HepG2 (cell line): ENCODE data around the gene CORO7. TPM values are rescaled to one million over a fixed set of nuclear protein-coding genes. Genes with fewer than 3 reads are reported as not detected.

Source experiments
- GATAD2A ChIP-seq: IDR thresholded peaks from 2 replicates; pipeline ENCODE4 v1.6.1; 2016
- HNRNPK ChIP-seq: fragments of 200-400 bp; formaldehyde crosslinking; IDR thresholded peaks from 2 replicates; pipeline ENCODE4 v1.6.1; 2018; ENCODE audit warnings: low read length, low read depth, moderate library complexity, mild to moderate bottlenecking; ENCODE audit not compliant: poor library complexity, severe bottlenecking
- SYNCRIP ChIP-seq: fragments of 200-400 bp; formaldehyde crosslinking; IDR thresholded peaks from 2 replicates; pipeline ENCODE4 v1.6.1; 2018; ENCODE audit warnings: mild to moderate bottlenecking, low read depth, low read length; ENCODE audit not compliant: insufficient read depth
- TCF7L2 ChIP-seq: IDR thresholded peaks from 2 replicates; pipeline ENCODE4 v1.6.1; 2011; ENCODE audit warnings: mild to moderate bottlenecking, low read depth, low read length, moderate library complexity
- U2AF1 ChIP-seq: fragments of 200-400 bp; formaldehyde crosslinking; optimal IDR thresholded peaks from 2 replicates; pipeline ENCODE3; 2017; ENCODE audit warnings: mild to moderate bottlenecking, low read depth, low read length
- YY1 ChIP-seq: IDR thresholded peaks from 2 replicates; pipeline ENCODE4 v1.6.1; 2011; ENCODE audit warnings: low read length, low read depth, moderate library complexity, mild to moderate bottlenecking; ENCODE audit not compliant: insufficient read depth, insufficient replicate concordance
- ZFX ChIP-seq: sonication (generic); formaldehyde crosslinking; IDR thresholded peaks from 2 replicates; pipeline ENCODE4 v1.4.0; 2020; ENCODE audit warnings: mild to moderate bottlenecking, low read depth, missing genetic modification reagents, moderate library complexity
- ZNF629 ChIP-seq: sonication (generic); formaldehyde crosslinking; conservative IDR thresholded peaks from 2 replicates; pipeline ENCODE4 v1.5.0; 2020; ENCODE audit warnings: missing genetic modification reagents
- polyA plus RNA-seq, 8 experiments: library from polyadenylated mRNA; depleted of rRNA in 3 of 8; stranded (reverse) in 7 of 8; unstranded in 1 of 8; fragments of >200 nt; fragmentation: Illumina TruSeq in 4 of 8; extraction: Trizol in 4 of 8; gene quantifications; 2 replicates each; pipeline versions ENCODE4 v1.2.1 to v1.2.3, GENCODE V29; 2011 to 2016; ENCODE audit warnings: low read depth in 4 of 8, missing spikeins in 1 of 8, mixed read lengths in 1 of 8; ENCODE audit not compliant: insufficient read depth in 1 of 8
- total RNA-seq, 5 experiments: library from RNA; depleted of rRNA; stranded (reverse); fragments of >200 nt; fragmentation: Illumina TruSeq; extraction: Trizol; gene quantifications; 2 replicates each; pipeline ENCODE4 v1.2.3, GENCODE V29; 2016; ENCODE audit warnings: low read depth in 1 of 5
- TF ChIP-seq, protein P1 (sequence below): IDR thresholded peaks from 2 replicates; pipeline ENCODE4 v1.6.1; 2016; ENCODE audit warnings: missing compliant biosample characterization, missing genetic modification reagents, borderline replicate concordance
- TF ChIP-seq, protein P2 (sequence below): sonication (generic); formaldehyde crosslinking; IDR thresholded peaks from 2 replicates; pipeline ENCODE4 v1.5.0; 2020; ENCODE audit warnings: mild to moderate bottlenecking, missing genetic modification reagents
- TF ChIP-seq, protein P3 (sequence below): sonication (generic); formaldehyde crosslinking; IDR thresholded peaks from 2 replicates; pipeline ENCODE4 v1.5.0; 2020; ENCODE audit warnings: mild to moderate bottlenecking, missing genetic modification reagents
- TF ChIP-seq, protein P4 (sequence below): sonication (generic); IDR thresholded peaks from 2 replicates; pipeline ENCODE4 v1.6.1; 2016; ENCODE audit warnings: low read depth, borderline replicate concordance
- TF ChIP-seq, protein P5 (sequence below): sonication (generic); formaldehyde crosslinking; IDR thresholded peaks from 2 replicates; pipeline ENCODE4 v1.5.0; 2020; ENCODE audit warnings: mild to moderate bottlenecking, missing genetic modification reagents, moderate library complexity
- TF ChIP-seq, protein P6 (sequence below): sonication (generic); formaldehyde crosslinking; IDR thresholded peaks from 2 replicates; pipeline ENCODE4 v1.4.0; 2020; ENCODE audit warnings: missing genetic modification reagents, borderline replicate concordance

CORO7 gene
- total and polyA plus RNA-seq, 2 of the 13 experiments (the other 11 are each of a cell fraction or from before 2014, with no cell fraction given) = 9.9 to 14.3 TPM

DNA sequence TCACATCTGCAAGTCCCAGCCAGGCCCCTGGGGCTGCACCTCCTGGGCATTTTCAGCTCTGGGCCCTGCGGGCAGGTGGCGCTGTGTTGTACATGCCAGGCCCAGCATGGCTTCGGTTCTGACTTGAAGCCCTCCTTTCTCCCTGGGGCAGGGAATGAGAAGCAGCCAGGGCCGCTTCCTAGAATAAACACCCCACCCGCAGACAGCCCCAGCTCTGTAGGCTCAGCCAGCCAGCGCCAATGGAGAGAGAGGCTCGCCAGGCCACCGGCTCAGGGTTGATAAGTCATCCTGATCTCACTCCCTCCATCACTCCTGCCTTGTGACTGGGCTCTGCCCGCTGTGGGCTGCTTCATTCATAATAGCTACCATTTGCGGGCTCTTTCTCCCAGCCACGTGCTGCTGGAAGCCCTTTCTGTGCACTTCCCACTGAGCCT lies 106.5 kb downstream of the CORO7 start (continued):
- TF ChIP-seq, protein P1, sequence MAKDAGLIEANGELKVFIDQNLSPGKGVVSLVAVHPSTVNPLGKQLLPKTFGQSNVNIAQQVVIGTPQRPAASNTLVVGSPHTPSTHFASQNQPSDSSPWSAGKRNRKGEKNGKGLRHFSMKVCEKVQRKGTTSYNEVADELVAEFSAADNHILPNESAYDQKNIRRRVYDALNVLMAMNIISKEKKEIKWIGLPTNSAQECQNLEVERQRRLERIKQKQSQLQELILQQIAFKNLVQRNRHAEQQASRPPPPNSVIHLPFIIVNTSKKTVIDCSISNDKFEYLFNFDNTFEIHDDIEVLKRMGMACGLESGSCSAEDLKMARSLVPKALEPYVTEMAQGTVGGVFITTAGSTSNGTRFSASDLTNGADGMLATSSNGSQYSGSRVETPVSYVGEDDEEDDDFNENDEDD (CRISPR knock-in tag) = no peak
- TF ChIP-seq, protein P2, sequence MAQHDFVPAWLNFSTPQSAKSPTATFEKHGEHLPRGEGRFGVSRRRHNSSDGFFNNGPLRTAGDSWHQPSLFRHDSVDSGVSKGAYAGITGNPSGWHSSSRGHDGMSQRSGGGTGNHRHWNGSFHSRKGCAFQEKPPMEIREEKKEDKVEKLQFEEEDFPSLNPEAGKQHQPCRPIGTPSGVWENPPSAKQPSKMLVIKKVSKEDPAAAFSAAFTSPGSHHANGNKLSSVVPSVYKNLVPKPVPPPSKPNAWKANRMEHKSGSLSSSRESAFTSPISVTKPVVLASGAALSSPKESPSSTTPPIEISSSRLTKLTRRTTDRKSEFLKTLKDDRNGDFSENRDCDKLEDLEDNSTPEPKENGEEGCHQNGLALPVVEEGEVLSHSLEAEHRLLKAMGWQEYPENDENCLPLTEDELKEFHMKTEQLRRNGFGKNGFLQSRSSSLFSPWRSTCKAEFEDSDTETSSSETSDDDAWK (CRISPR knock-in tag) = no peak
- TF ChIP-seq HNRNPK (no peak), ZFX (CRISPR knock-in tag) (peak; percentile 69), U2AF1 (no peak), TCF7L2 (no peak), ZNF629 (CRISPR knock-in tag) (no peak), YY1 (peak; percentile 63), GATAD2A (CRISPR knock-in tag) (peak; percentile 47; the same call in 1 of the 2 replicates), SYNCRIP (no peak)
- TF ChIP-seq, protein P3, sequence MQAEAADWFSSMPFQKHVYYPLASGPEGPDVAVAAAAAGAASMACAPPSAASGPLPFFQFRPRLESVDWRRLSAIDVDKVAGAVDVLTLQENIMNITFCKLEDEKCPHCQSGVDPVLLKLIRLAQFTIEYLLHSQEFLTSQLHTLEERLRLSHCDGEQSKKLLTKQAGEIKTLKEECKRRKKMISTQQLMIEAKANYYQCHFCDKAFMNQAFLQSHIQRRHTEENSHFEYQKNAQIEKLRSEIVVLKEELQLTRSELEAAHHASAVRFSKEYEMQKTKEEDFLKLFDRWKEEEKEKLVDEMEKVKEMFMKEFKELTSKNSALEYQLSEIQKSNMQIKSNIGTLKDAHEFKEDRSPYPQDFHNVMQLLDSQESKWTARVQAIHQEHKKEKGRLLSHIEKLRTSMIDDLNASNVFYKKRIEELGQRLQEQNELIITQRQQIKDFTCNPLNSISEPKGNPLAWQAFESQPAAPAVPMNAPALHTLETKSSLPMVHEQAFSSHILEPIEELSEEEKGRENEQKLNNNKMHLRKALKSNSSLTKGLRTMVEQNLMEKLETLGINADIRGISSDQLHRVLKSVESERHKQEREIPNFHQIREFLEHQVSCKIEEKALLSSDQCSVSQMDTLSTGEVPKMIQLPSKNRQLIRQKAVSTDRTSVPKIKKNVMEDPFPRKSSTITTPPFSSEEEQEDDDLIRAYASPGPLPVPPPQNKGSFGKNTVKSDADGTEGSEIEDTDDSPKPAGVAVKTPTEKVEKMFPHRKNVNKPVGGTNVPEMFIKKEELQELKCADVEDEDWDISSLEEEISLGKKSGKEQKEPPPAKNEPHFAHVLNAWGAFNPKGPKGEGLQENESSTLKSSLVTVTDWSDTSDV (CRISPR knock-in tag) = no peak
- TF ChIP-seq, protein P4, sequence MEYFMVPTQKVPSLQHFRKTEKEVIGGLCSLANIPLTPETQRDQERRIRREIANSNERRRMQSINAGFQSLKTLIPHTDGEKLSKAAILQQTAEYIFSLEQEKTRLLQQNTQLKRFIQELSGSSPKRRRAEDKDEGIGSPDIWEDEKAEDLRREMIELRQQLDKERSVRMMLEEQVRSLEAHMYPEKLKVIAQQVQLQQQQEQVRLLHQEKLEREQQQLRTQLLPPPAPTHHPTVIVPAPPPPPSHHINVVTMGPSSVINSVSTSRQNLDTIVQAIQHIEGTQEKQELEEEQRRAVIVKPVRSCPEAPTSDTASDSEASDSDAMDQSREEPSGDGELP = no peak; the same call in 1 of the 2 replicates
- TF ChIP-seq, protein P5, sequence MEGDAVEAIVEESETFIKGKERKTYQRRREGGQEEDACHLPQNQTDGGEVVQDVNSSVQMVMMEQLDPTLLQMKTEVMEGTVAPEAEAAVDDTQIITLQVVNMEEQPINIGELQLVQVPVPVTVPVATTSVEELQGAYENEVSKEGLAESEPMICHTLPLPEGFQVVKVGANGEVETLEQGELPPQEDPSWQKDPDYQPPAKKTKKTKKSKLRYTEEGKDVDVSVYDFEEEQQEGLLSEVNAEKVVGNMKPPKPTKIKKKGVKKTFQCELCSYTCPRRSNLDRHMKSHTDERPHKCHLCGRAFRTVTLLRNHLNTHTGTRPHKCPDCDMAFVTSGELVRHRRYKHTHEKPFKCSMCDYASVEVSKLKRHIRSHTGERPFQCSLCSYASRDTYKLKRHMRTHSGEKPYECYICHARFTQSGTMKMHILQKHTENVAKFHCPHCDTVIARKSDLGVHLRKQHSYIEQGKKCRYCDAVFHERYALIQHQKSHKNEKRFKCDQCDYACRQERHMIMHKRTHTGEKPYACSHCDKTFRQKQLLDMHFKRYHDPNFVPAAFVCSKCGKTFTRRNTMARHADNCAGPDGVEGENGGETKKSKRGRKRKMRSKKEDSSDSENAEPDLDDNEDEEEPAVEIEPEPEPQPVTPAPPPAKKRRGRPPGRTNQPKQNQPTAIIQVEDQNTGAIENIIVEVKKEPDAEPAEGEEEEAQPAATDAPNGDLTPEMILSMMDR (CRISPR knock-in tag) = peak; percentile 92
- TF ChIP-seq, protein P6, sequence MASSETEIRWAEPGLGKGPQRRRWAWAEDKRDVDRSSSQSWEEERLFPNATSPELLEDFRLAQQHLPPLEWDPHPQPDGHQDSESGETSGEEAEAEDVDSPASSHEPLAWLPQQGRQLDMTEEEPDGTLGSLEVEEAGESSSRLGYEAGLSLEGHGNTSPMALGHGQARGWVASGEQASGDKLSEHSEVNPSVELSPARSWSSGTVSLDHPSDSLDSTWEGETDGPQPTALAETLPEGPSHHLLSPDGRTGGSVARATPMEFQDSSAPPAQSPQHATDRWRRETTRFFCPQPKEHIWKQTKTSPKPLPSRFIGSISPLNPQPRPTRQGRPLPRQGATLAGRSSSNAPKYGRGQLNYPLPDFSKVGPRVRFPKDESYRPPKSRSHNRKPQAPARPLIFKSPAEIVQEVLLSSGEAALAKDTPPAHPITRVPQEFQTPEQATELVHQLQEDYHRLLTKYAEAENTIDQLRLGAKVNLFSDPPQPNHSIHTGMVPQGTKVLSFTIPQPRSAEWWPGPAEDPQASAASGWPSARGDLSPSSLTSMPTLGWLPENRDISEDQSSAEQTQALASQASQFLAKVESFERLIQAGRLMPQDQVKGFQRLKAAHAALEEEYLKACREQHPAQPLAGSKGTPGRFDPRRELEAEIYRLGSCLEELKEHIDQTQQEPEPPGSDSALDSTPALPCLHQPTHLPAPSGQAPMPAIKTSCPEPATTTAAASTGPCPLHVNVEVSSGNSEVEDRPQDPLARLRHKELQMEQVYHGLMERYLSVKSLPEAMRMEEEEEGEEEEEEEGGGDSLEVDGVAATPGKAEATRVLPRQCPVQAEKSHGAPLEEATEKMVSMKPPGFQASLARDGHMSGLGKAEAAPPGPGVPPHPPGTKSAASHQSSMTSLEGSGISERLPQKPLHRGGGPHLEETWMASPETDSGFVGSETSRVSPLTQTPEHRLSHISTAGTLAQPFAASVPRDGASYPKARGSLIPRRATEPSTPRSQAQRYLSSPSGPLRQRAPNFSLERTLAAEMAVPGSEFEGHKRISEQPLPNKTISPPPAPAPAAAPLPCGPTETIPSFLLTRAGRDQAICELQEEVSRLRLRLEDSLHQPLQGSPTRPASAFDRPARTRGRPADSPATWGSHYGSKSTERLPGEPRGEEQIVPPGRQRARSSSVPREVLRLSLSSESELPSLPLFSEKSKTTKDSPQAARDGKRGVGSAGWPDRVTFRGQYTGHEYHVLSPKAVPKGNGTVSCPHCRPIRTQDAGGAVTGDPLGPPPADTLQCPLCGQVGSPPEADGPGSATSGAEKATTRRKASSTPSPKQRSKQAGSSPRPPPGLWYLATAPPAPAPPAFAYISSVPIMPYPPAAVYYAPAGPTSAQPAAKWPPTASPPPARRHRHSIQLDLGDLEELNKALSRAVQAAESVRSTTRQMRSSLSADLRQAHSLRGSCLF (CRISPR knock-in tag) = no peak
